Fibroblast of skin of left quadriceps (primary cell): Measurements from ENCODE around the gene KCNA1.
A peak's percentile ranks its signal among the peaks of the same experiment; 100 is the strongest.
"Not testable (repeated sequence)": the region's sequence is repeated elsewhere in the genome, so short reads cannot be mapped to it uniquely, and the experiment has no call there.

Experiments used
- DNase-seq, 2 experiments: peaks; one replicate each; pipeline ENCODE4 v3.0.0-alpha.2; 2013; ENCODE audit warnings: low read depth in 2 of 2

Gene KCNA1

DNA sequence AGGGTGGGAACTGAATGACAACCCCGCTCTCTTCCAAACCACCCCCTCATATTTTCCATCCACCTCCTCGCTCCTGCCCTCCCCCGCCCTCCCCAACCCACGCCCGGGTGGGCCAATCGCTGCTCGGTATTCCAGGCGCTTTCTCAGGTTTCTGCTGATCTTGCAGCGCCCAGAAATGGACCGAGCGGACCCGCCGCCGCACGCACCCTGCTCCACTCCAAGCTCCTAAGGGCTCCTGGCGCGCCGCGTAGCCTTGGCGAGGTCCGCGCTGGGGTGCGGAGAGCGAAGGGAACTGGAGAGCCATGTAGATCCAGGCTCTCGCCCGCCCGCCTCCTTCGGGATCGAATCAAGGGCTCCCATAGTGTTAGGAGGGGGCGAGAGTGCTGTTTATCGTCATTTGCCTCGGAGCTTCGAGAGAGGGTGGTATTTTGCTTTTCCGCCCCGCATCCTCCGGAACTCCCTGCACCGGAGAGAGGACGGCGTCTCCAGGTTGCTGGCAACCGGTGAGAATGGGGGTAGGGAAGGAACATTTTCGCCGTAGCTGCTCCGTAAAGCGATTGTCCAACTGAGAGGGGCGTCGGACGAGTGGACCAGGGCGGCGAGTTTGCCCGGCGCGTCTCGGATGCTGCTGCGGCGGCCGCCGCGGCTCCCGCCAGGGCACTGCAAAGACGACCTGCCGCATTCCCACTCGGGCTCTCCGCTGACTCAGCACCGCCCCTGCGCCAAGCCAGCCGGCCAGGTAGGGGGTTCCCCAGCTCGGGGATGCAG lies at the start of gene KCNA1:
TSS of gene KCNA1 (plus strand) at position 172 of the 768 bp plus-strand sequence. CDS start 1,474 bp downstream, outside the sequence.
- no peak for DNase-seq

GRCh38 chr12:4860741-4861140 lies 49.0 kb upstream of the KCNA1 start:
- no peak for DNase-seq

DNA sequence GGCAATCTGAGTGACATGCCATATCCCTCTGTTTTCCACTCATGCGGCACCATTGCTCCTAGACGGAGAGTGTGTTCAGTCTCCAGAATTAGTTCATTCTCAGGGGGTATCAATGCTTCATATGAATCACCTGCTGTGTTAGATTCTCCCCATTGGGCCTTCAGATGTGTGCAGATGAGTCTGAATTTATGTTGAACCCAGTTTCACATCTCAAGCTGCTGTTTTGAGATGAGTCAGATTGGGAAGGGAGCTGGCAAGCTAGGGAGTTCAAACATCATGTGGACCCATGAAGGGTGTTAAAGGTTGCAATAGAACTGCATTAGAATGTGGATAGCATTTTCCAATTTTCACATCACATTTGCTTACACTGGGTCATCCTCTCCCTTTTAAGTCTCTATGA lies 46.9 kb upstream of the KCNA1 start:
- DNase-seq, result no peak

DNA sequence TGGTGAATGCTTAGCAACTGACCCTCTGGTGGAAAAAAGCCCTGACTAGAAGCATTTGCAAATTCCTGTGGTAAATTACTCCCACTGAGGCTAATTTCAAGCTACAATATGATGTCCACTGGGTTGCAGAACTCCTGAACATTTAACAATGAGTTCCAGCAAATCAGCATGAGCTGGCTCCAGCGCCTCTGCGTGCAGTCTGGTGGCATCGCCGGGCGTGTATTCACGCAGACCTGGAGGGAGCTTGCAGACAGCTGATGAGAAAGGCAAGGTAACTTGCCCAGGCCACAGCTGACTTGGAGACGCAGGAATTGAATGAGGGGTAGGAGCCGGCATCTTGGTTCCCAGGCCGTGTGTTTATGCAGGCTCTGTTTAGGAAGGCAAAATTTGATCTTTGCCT lies 45.1 kb upstream of the KCNA1 start:
- no peak for DNase-seq

GRCh38 chr12:4865246-4865645 lies 44.5 kb upstream of the KCNA1 start:
- no peak for DNase-seq

DNA sequence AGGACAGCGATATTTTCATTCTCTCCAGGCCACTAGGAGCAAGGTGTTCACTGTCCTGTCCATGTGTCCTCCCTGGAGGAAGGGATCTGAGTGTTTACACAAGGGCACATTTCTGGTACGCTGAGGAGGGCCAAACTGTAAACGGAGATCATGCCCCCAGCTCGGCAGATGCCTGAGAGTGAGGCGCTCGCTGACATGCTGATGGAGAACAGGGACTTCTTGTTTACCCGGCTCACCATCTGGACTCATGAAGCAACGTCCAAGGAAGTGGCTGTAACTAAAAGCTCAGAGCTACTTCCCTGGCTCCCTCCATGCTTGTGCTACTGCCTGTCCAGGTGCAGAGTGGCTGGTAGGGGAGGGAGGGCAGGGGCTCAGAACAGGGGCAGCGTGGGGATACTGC lies 43.4 kb upstream of the KCNA1 start:
- DNase-seq, result no peak

- DNase-seq, result no peak
Measured at GRCh38 chr12:4867384-4867783, 42.3 kb upstream of the KCNA1 start.

DNA sequence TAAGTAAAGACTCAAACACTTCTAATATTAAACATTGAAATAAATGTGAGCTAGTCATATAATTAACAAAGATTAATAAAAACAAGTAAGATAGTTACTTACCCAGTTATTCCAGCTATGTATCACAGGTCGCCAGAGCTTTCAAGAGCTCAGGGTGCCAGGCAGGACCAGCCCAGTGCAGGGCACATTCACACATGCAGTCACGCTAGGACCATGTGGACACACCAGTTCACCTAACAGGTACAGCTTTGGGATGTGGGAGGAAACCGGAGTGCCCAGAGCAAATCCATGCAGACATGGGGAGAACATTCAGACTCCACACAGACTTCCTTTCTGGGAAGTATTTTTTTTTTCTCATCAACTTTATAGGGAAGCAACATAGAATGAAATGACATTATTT lies 39.3 kb upstream of the KCNA1 start:
- no peak for DNase-seq

GRCh38 chr12:4871514-4871913 lies 38.2 kb upstream of the KCNA1 start:
- DNase-seq, result no peak

GRCh38 chr12:4873947-4874346 lies 35.8 kb upstream of the KCNA1 start:
- no peak for DNase-seq

DNA sequence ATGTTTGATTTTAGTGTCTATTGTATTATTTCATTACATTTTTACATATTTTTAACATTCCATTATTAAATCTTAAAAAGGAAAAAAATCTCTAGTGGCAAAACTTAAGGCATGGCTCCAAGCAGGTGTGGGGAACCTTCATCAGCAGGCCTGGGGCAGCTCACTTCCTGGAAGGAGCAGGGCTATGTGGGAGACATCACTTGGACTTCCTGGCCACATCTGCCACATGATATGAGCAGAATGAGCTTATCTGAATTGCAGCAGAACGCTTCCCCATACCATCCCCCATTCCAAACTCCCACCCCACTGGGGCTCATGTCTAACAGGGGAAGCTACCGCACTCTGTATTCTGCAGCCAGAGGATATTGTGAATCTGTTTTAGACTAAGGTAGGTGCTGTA lies 35.0 kb upstream of the KCNA1 start:
- no peak for DNase-seq

DNA sequence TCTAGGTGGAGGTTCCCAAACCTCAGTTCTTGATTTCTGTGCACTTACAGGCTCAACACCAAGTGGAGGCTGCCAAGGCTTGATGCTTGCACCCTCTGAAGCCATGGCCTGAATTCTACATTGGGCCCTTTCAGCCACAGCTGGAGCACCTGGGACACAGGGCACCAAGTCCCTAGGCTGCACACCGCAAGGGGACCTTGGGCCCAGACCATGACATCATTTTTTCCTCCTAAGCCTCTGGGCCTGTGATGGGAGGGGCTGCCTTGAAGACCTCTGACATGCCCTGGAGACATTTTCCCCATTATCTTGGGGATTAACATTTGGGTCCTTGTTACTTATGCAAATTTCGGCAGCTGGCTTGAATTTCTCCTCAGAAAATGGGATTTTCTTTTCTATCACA lies 30.2 kb upstream of the KCNA1 start:
- DNase-seq, result not testable (repeated sequence)

DNA sequence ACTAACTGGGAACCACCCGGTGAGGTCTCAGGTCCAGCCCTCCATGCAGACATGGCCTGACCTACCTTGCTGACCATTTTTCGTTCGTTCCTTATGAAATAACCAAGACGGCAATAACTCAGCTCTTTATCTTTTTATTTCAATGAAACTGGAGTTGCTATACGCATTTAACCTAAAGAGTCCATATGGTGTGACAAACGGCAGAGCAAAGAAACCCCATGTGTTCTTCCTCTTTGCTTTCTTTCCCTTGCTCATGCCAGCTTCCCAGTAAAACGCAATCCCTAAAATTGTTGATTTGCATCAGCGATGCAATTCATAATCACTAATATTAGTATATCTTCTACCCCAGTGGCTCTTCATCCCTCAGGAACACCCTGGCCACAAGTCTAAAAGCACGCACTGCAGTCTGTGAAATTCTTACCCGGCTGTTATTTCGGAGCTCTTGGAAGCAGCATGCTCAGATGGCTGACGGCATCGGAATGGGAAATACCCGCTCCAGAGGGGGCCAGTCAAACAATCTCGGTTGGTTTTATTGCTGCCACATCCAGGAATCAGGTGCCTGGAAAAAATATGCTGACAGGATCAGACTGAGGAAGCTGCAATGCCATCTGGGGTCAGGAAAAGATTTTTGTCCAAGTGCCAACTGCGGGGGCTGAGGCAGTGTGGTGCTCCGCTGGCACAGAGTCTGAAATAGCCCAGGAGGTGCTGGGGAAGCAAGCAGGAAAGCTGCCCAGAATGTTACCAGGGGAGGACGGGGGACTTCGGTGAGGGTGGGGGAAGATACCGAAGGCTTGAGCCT lies 28.2 kb upstream of the KCNA1 start:
- DNase-seq, result no peak

DNA sequence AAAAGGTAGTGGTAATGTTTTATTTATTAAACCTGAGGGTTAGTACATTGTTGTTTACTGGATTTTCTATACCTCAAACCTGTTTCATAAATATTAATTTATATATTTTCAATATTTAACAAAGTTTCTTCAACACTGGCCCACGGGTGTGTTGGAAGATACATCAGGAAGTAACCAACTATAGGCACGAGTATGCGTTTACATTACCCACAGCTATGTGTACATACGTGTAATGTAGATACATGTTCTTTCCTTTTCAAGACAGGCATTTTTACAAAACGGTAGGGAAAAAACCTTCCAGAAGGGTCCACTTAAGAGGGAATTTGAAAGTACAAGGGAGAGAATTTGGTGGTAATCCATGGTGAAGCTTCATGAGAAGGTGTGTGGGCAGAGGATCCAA lies 17.8 kb upstream of the KCNA1 start:
- no peak for DNase-seq

GRCh38 chr12:4892418-4892817 lies 17.3 kb upstream of the KCNA1 start:
- no peak for DNase-seq

GRCh38 chr12:4894019-4894418 lies 15.7 kb upstream of the KCNA1 start:
- DNase-seq, result no peak

DNA sequence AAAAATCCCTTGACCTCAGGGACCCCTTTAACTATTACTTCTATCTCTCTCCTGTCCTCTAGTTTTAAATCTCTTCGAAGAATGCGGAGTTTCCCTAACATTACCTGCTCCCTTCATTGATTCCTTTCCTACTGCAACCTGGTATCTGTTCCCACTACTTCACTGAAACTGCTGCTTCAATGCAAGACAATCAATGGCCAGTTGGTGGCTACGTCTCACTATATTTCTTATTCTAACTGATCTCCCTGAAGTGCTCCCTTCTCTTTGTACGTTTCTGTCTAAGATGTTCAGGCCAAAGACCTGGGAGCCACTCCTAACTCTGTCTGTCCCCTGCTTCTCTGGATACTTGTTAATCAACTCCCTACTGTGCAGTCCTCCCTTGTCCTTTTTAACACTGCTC lies 10.3 kb upstream of the KCNA1 start:
- no peak for DNase-seq

DNA sequence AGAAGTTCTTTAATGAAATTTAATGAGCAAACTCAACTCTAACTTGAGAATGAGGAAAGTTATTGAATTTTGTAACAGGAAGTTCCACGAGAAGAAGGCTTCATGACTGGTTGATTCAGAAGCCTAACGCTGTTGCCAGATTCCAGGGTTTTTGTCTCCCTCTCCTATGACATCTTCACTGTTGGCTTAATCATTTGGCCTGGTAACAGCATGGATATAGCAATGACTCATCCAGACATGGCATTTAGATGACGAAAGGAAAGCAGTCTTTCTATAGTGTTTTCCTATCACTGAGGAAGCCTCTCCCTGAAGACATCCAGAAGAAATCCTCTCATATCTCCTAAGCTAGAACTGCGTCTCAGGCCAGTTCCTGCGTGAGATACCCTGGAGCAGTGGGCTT lies 9.4 kb upstream of the KCNA1 start:
- DNase-seq, result peak; percentile 76 to 77

DNA sequence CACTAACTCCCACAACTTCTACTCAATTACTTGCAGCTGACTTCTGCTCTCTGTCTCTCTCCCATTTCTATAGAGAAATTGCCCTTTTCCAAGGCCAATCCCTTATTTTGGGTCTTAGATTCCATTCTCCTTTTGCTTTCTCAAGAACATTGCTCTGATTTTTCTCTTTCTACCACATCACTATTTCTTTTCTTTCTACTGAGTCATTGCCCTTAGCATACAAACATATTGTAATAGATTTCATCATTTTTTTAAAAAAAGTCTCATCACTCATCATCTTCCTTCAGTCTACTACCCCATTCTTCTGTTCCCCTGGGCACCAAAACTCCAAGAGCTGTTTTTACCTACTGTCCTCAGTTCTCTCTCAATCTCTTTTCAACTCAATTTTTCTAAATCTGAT lies 4.4 kb upstream of the KCNA1 start:
- no peak for DNase-seq

DNA sequence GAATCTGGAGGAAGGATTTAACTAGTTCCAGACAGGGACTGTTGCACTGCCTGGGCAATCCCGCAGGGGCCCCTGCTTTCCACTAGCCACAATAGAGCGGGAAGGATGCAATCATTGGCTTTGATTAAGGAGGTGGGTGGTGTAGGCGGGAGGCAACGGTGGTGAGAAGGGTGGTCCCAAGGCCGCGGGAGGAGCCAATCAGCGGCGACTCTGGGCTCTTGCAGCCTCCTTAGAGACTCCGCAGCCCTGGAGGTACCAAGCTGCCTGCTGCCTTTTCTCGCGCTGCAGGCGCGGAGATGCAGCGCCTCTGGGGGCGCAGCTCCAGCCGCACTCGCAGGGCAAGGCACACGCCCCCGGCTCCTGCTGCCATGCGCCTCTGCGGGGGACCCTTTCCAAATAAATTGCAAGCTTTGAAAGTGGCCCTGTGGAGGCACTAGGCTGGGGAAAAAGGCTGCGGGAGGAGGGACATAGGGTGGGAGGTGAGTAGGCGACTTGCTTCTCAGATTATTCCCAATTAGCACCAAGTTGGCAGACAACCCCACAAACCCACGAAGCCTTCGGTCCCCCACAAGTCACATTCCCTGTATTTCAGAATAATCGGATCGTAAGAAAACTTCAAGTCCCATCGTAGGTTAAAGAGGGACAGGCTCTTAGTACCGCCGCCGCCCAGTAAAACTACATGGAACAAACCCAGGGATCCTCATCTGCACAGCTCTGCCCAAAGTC lies 858 bp upstream of the KCNA1 start:
- DNase-seq, result peak; percentile 77 to 78

- no peak for DNase-seq
Measured at GRCh38 chr12:4909410-4909733, 333 bp upstream of the KCNA1 start.

DNA sequence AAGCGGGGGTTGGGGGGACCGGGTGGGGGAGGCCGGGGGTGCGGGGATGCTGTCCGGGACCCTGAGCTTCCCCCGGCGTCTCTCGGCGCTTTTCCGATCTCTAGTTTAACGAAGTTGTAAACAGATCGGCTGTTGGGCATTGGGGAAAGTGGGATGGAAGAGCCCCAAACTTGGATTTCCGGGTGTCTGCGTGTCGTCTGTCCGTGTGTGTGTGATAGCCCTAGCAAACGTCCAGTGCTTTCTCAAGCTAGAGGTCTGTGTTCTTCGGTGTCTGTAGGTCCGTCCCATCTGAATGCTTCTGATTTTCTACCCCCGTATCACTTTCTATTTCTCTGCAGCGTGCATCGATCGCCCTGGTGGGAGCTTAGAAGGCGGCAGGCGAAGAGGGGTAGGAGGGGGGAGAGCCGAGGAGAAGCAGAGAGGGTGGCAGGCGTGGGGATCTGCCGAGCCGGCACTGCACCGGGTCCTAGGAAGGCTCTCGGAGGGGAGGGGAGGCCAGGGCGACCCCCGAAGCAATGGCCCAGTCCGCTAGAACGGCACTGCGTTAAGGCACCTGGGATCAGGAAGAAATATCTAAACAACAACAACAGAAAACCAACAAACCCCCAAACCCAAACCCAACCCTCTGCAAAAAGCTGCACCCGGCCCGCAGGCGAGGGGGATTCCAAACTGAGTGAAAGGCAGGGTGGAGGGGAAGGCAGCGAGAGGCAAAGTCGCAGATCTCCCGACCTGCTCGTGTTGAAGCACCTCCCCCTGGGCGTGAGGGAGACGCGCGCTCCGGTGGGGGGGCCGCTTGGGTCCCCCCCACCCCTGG lies 1.0 kb downstream of the KCNA1 start:
- DNase-seq, result no peak
